Neuronal stem cell (in vitro differentiated cells): ENCODE results near the gene NOL4L.

ENCODE experiments used
- DNase-seq: peaks from one replicate; pipeline ENCODE4 v3.0.0-alpha.2; 2013; ENCODE audit warnings: low spot score
- H2AFZ ChIP-seq: one replicate; pipeline ENCODE4 v1.6.1; 2013; ENCODE audit warnings: mild to moderate bottlenecking, low read length, inconsistent platforms
- H2AK5ac ChIP-seq: 2 replicates; pipeline ENCODE4 v1.6.1; 2013; ENCODE audit warnings: low read depth, mild to moderate bottlenecking, inconsistent platforms, low read length, moderate library complexity, mixed read lengths
- H2BK120ac ChIP-seq: 2 replicates; pipeline ENCODE4 v1.6.1; 2013; ENCODE audit warnings: low read depth, mild to moderate bottlenecking, inconsistent platforms, low read length, moderate library complexity, mixed read lengths
- H2BK12ac ChIP-seq: one replicate; pipeline ENCODE4 v1.6.1; 2013; ENCODE audit warnings: low read length, inconsistent platforms
- H2BK15ac ChIP-seq: 2 replicates; pipeline ENCODE4 v1.6.1; 2013; ENCODE audit warnings: mild to moderate bottlenecking, low read length, inconsistent platforms, mixed read lengths
- H2BK5ac ChIP-seq: one replicate; pipeline ENCODE4 v1.6.1; 2013; ENCODE audit warnings: inconsistent platforms, mild to moderate bottlenecking, low read length, moderate library complexity
- H3K14ac ChIP-seq: one replicate; pipeline ENCODE4 v1.6.1; 2013; ENCODE audit warnings: low read length, inconsistent platforms
- H3K18ac ChIP-seq: 2 replicates; pipeline ENCODE4 v1.6.1; 2013; ENCODE audit warnings: low read length, inconsistent platforms
- H3K23ac ChIP-seq: 2 replicates; pipeline ENCODE4 v1.6.1; 2013; ENCODE audit warnings: low read depth, mild to moderate bottlenecking, mixed read lengths, low read length, inconsistent platforms; ENCODE audit not compliant: poor library complexity
- H3K27ac ChIP-seq: replicated peaks from 3 replicates; pipeline ENCODE4 v1.5.1; 2013; ENCODE audit warnings: low read length, inconsistent platforms
- H3K27me3 ChIP-seq, 3 experiments: 2 replicates each; pipeline ENCODE4 v1.6.1; 2013; ENCODE audit warnings: low read length in 3 of 3, mild to moderate bottlenecking in 2 of 3, inconsistent platforms in 1 of 3, low read depth in 1 of 3, mixed read lengths in 1 of 3, moderate library complexity in 1 of 3; ENCODE audit not compliant: control insufficient read depth in 3 of 3, insufficient read depth in 3 of 3
- H3K36me3 ChIP-seq, 2 donors: replicated peaks in 1 of 2; 2 replicates each; pipeline ENCODE4 v1.6.1; 2013; ENCODE audit warnings: low read length in 2 of 2; ENCODE audit not compliant: control insufficient read depth in 2 of 2, insufficient read depth in 2 of 2
- H3K4ac ChIP-seq: 2 replicates; pipeline ENCODE4 v1.6.1; 2013; ENCODE audit warnings: inconsistent platforms, mild to moderate bottlenecking, low read length, moderate library complexity
- H3K4me1 ChIP-seq, 2 donors: 1 replicate in 1 of 2; 2 replicates in 1 of 2; pipeline ENCODE4 v1.6.1; 2013; ENCODE audit warnings: low read length in 2 of 2, low read depth in 1 of 2; ENCODE audit not compliant: control insufficient read depth in 2 of 2, insufficient read depth in 1 of 2
- H3K4me2 ChIP-seq: one replicate; pipeline ENCODE4 v1.6.1; 2013; ENCODE audit warnings: mild to moderate bottlenecking, low read length, inconsistent platforms; ENCODE audit not compliant: insufficient read depth, poor library complexity, severe bottlenecking
- H3K4me3 ChIP-seq, 2 donors: 2 replicates each; pipeline ENCODE4 v1.5.1; 2013; ENCODE audit warnings: low read length in 2 of 2, mild to moderate bottlenecking in 2 of 2, inconsistent platforms in 1 of 2, moderate library complexity in 1 of 2
- H3K79me1 ChIP-seq: one replicate; pipeline ENCODE4 v1.6.1; 2013; ENCODE audit warnings: low read depth, mild to moderate bottlenecking, inconsistent platforms, low read length, moderate library complexity
- H3K9ac ChIP-seq: one replicate; pipeline ENCODE4 v1.6.1; 2013; ENCODE audit warnings: mild to moderate bottlenecking, low read depth, low read length, inconsistent platforms; ENCODE audit not compliant: poor library complexity
- H3K9me3 ChIP-seq, 2 donors: replicated peaks in 1 of 2; 2 replicates each; pipeline versions ENCODE3 to v1.6.1; 2013; ENCODE audit warnings: low read length in 2 of 2, mild to moderate bottlenecking in 2 of 2, inconsistent platforms in 1 of 2, low read depth in 1 of 2, mixed read lengths in 1 of 2, moderate library complexity in 1 of 2; ENCODE audit not compliant: control insufficient read depth in 2 of 2, insufficient read depth in 1 of 2
- H4K8ac ChIP-seq: one replicate; pipeline ENCODE4 v1.6.1; 2013; ENCODE audit warnings: low read depth, mild to moderate bottlenecking, inconsistent platforms, low read length, moderate library complexity
- H4K91ac ChIP-seq: one replicate; pipeline ENCODE4 v1.6.1; 2013; ENCODE audit warnings: low read length, low read depth, mild to moderate bottlenecking, inconsistent platforms; ENCODE audit not compliant: poor library complexity
- WGBS, 2 donors: extraction: QIAGEN DNeasy Blood & Tissue Kit; methylation state at CpG; one replicate each; pipeline ENCODE4 v1.1.7; 2013; ENCODE audit warnings: missing lambda C conversion rate in 2 of 2, mixed read lengths in 1 of 2; ENCODE audit not compliant: insufficient read length in 2 of 2, insufficient replicate concordance in 1 of 2; ENCODE audit errors: extremely low coverage in 2 of 2; 5-methylcytosine and 5-hydroxymethylcytosine counted together

Gene NOL4L

GRCh38 chr20:32481311-32482142, 103.6 kb downstream of the NOL4L start:
- Histone ChIP-seq H2BK15ac (no peak overlapping the region), H4K8ac (no peak overlapping the region), H3K4me2 (peak overlapping the region; percentile 84), H2BK5ac (no peak overlapping the region), H3K23ac (no peak overlapping the region), H3K9ac (no peak overlapping the region), H4K91ac (no peak overlapping the region), H3K27ac (peak overlapping the region; percentile 92), H3K9me3 (no peaks in the 10 kb centered on the region), H3K79me1 (peaks cover 30% of the 10 kb centered on the region), H2AK5ac (peak overlapping the region; percentile 20), H3K4ac (no peak overlapping the region), H3K36me3 (peaks cover 0 to 4% of the 10 kb centered on the region in 2 donors), H3K4me3 (peak overlapping the region in 1 of 2 donors; percentile 57), H3K4me1 (peaks cover 29 to 41% of the 10 kb centered on the region in 2 donors), H3K18ac (peak overlapping the region; percentile 68), H2BK120ac (peak overlapping the region; percentile 39), H3K14ac (no peak overlapping the region), H2AFZ (peak overlapping the region; percentile 81), H2BK12ac (peak overlapping the region; percentile 59), H3K27me3 (no peaks in the 10 kb centered on the region)
- no CpG with 5 or more reads among the region's 13 CpGs for WGBS, 2 donors
- DNase-seq: no peak

GRCh38 chr20:32480371-32481241, 104.5 kb downstream of the NOL4L start:
- no peak overlapping the region for H3K14ac ChIP-seq
- H3K9ac ChIP-seq: no peak overlapping the region
- H3K36me3 ChIP-seq: peaks cover 0 to 4% of the 10 kb centered on the region in 2 donors
- no CpG with 5 or more reads among the region's 12 CpGs for WGBS, 2 donors
- H3K23ac ChIP-seq: no peak overlapping the region
- H3K4me2 ChIP-seq: peak overlapping the region; percentile 47
- peaks cover 38 to 47% of the 10 kb centered on the region in 2 donors for H3K4me1 ChIP-seq
- H2AFZ ChIP-seq: no peak overlapping the region
- H4K91ac ChIP-seq: no peak overlapping the region
- H3K27me3 ChIP-seq: no peaks in the 10 kb centered on the region
- H3K4ac ChIP-seq: no peak overlapping the region
- peak overlapping the region; percentile 39 for H2BK120ac ChIP-seq
- no peak for DNase-seq
- H2BK5ac ChIP-seq: no peak overlapping the region
- H3K79me1 ChIP-seq: peaks cover 31% of the 10 kb centered on the region
- no peaks in the 10 kb centered on the region for H3K9me3 ChIP-seq
- peak overlapping the region; percentile 24 for H2BK12ac ChIP-seq
- no peak overlapping the region for H3K27ac ChIP-seq
- no peak overlapping the region for H3K4me3 ChIP-seq
- H4K8ac ChIP-seq: no peak overlapping the region
- H2BK15ac ChIP-seq: no peak overlapping the region
- H2AK5ac ChIP-seq: peak overlapping the region; percentile 20
- H3K18ac ChIP-seq: peak overlapping the region; percentile 23

GRCh38 chr20:32479697-32480171, 105.4 kb downstream of the NOL4L start:
- Histone ChIP-seq H3K79me1 (peaks cover 31% of the 10 kb centered on the region), H2AK5ac (no peak overlapping the region), H3K4me2 (no peak overlapping the region), H3K27ac (no peak overlapping the region), H2BK120ac (no peak overlapping the region), H3K18ac (no peak overlapping the region), H3K27me3 (no peaks in the 10 kb centered on the region), H3K4me1 (peaks cover 45 to 46% of the 10 kb centered on the region in 2 donors), H2BK5ac (no peak overlapping the region), H4K8ac (no peak overlapping the region), H2BK15ac (no peak overlapping the region), H3K4ac (no peak overlapping the region), H4K91ac (no peak overlapping the region), H3K36me3 (peaks cover 0 to 4% of the 10 kb centered on the region in 2 donors), H3K9me3 (no peaks in the 10 kb centered on the region), H3K4me3 (no peak overlapping the region), H2AFZ (no peak overlapping the region), H2BK12ac (no peak overlapping the region), H3K14ac (no peak overlapping the region), H3K23ac (no peak overlapping the region), H3K9ac (no peak overlapping the region)
- WGBS, 2 donors: no CpG with 5 or more reads among the region's 2 CpGs
- DNase-seq: no peak
